ENCODE measurements around the gene SLC25A21. TPM values are rescaled to one million over a fixed set of nuclear protein-coding genes. Genes with fewer than 3 reads are reported as not detected.
A peak's percentile ranks its signal among the peaks of the same experiment; 100 is the strongest.
"Not testable (repeated sequence)": the region's sequence is repeated elsewhere in the genome, so short reads cannot be mapped to it uniquely, and the experiment has no call there.

SLC25A21 gene
- total and polyA plus RNA-seq, 8 donors, result 0.37 to 0.92 (median 0.60) TPM

GRCh38 chr14:37078131-37078530 is 94.3 kb downstream of the SLC25A21 start:
- no peak for TF ChIP-seq CTCF (IDR thresholded peaks at IDR 0.05)
- 60 to 72% methylated on average over 2 of the region's 2 CpGs for WGBS, 2 donors
- intact Hi-C loops (cut with DNase I), result no loop called here

DNA sequence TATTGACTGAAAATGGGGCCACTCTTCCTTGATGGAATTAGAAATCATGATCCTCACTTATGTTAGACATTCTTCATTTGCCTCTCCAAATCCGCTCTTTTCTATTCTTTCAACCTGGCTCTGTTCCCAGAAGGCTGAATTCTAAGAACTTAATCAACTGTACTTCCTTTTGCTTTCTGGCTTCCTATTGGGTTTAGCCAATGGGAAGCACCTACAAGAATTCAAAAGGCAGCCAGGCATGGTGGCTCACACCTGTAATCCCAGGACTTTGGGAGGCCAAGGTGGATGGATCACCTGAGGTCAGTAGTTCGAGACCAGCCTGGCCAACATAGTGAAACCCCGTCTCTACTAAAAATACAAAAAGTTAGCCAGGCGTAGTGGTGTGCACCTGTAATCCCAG is 98.1 kb downstream of the SLC25A21 start:
- H3K4me1 ChIP-seq; H3K36me3 ChIP-seq; FAIRE-seq; DNase-seq; H3K27me3 ChIP-seq; intact Hi-C loops (cut with DNase I); ATAC-seq; H3K4me3 ChIP-seq; H3K27ac ChIP-seq; H3K9me3 ChIP-seq: not testable (repeated sequence)
- 74% methylated on average over 4 of the region's 4 CpGs for WGBS, 2 donors

More at GRCh38 chr14:37078131-37078530, 94.3 kb downstream of the SLC25A21 start:
- no peaks in the 10 kb centered on the region for H3K4me1 ChIP-seq
- H3K9me3 ChIP-seq, result no peaks in the 10 kb centered on the region
- no peak overlapping the region for H3K4me3 ChIP-seq
- DNase-seq (no peak), ATAC-seq (no peak), FAIRE-seq (no peak)
- H3K27me3 ChIP-seq, result no peaks in the 10 kb centered on the region
- H3K27ac ChIP-seq, result no peak overlapping the region
- no peaks in the 10 kb centered on the region for H3K36me3 ChIP-seq

GRCh38 chr14:37063467-37064240 is 108.8 kb downstream of the SLC25A21 start:
- H3K4me1 ChIP-seq, result peaks cover 0 to 10% (median 0%) of the 10 kb centered on the region in 3 donors
- no peaks in the 10 kb centered on the region for H3K9me3 ChIP-seq
- WGBS, 2 donors, result 75 to 81% methylated on average over 4 of the region's 4 CpGs
- intact Hi-C loops (cut with DNase I), result no loop called here
- H3K36me3 ChIP-seq, result no peaks in the 10 kb centered on the region
- no peaks in the 10 kb centered on the region for H3K27me3 ChIP-seq
- H3K4me3 ChIP-seq, result no peak overlapping the region
- no peak overlapping the region for H3K27ac ChIP-seq
- no peak for TF ChIP-seq CTCF (IDR thresholded peaks at IDR 0.05)
- FAIRE-seq (no peak), ATAC-seq (no peak), DNase-seq (no peak)

GRCh38 chr14:37062191-37062803 is 110.1 kb downstream of the SLC25A21 start:
- H3K27ac ChIP-seq, result no peak overlapping the region
- no peaks in the 10 kb centered on the region for H3K36me3 ChIP-seq
- H3K27me3 ChIP-seq, result no peaks in the 10 kb centered on the region
- ATAC-seq (no peak), FAIRE-seq (no peak), DNase-seq (no peak)
- intact Hi-C loops (cut with DNase I), result no loop called here
- TF ChIP-seq CTCF (IDR thresholded peaks at IDR 0.05), result no peak
- 87 to 90% methylated on average over 4 of the region's 4 CpGs for WGBS, 2 donors
- peaks cover 0 to 10% (median 0%) of the 10 kb centered on the region in 3 donors for H3K4me1 ChIP-seq
- H3K9me3 ChIP-seq, result no peaks in the 10 kb centered on the region
- H3K4me3 ChIP-seq, result no peak overlapping the region

- Histone ChIP-seq H3K4me3 (no peak overlapping the region), H3K36me3 (no peaks in the 10 kb centered on the region), H3K27ac (no peak overlapping the region), H3K4me1 (peaks cover 0 to 10% (median 0%) of the 10 kb centered on the region in 3 donors), H3K9me3 (no peaks in the 10 kb centered on the region), H3K27me3 (no peaks in the 10 kb centered on the region)
- 72 to 74% methylated on average over 1 of the region's 1 CpG for whole genome bisulfite sequencing, 2 donors
- no peak for DNase-seq
- peak in 1 of 4 donors; percentile 43 for ATAC-seq
- intact Hi-C loops (cut with DNase I), result no loop called here
- TF ChIP-seq CTCF (IDR thresholded peaks at IDR 0.05), result no peak
- FAIRE-seq, result no peak
Observed at GRCh38 chr14:37061697-37062096, 110.7 kb downstream of the SLC25A21 start.

Data from pancreas (tissue), 10 donors.